Measurements from ENCODE around the gene ECSCR.

The ECSCR gene

GRCh38 chr5:139461698-139462097, 845 bp downstream of the ECSCR start:
- DNase-seq (ENCODE audit: low read depth) = no peak
- TF ChIP-seq CTCF (IDR thresholded peaks at IDR 0.05; ENCODE audit: low read depth, low read length) (no peak), MAX (IDR thresholded peaks at IDR 0.05; ENCODE audit: low read depth, low read length) (no peak), MYC (IDR thresholded peaks at IDR 0.05; ENCODE audit: low read depth, low read length) (no peak), POLR2A (IDR thresholded peaks at IDR 0.05; ENCODE audit: extremely low read depth, insufficient read length) (no peak)
- no peak overlapping the region for H3K4me3 ChIP-seq (ENCODE audit: low read depth, low read length)

GRCh38 chr5:139461176-139461575, 1.4 kb downstream of the ECSCR start:
- no peak for DNase-seq (ENCODE audit: low read depth)
- H3K4me3 ChIP-seq (ENCODE audit: low read depth, low read length) = no peak overlapping the region
- no peak for TF ChIP-seq POLR2A (IDR thresholded peaks at IDR 0.05; ENCODE audit: extremely low read depth, insufficient read length)
- no peak for TF ChIP-seq MAX (IDR thresholded peaks at IDR 0.05; ENCODE audit: low read depth, low read length)
- no peak for TF ChIP-seq MYC (IDR thresholded peaks at IDR 0.05; ENCODE audit: low read depth, low read length)
- no peak for TF ChIP-seq CTCF (IDR thresholded peaks at IDR 0.05; ENCODE audit: low read depth, low read length)

GRCh38 chr5:139460455-139460854, 2.1 kb downstream of the ECSCR start:
- DNase-seq (ENCODE audit: low read depth) = no peak
- no peak for TF ChIP-seq MYC (IDR thresholded peaks at IDR 0.05; ENCODE audit: low read depth, low read length)
- no peak for TF ChIP-seq POLR2A (IDR thresholded peaks at IDR 0.05; ENCODE audit: extremely low read depth, insufficient read length)
- TF ChIP-seq CTCF (IDR thresholded peaks at IDR 0.05; ENCODE audit: low read depth, low read length) = no peak
- no peak for TF ChIP-seq MAX (IDR thresholded peaks at IDR 0.05; ENCODE audit: low read depth, low read length)
- no peak overlapping the region for H3K4me3 ChIP-seq (ENCODE audit: low read depth, low read length)

GRCh38 chr5:139459451-139459934, 3.0 kb downstream of the ECSCR start:
- DNase-seq (ENCODE audit: low read depth) = no peak
- no peak overlapping the region for H3K4me3 ChIP-seq (ENCODE audit: low read depth, low read length)
- no peak for TF ChIP-seq MYC (IDR thresholded peaks at IDR 0.05; ENCODE audit: low read depth, low read length)

GRCh38 chr5:139458580-139459407, 3.7 kb downstream of the ECSCR start:
- peak; percentile 89 for DNase-seq (ENCODE audit: low read depth)
- no peak for TF ChIP-seq POLR2A (IDR thresholded peaks at IDR 0.05; ENCODE audit: extremely low read depth, insufficient read length)
- peak; percentile 59; the same call in 1 of the 2 replicates for TF ChIP-seq MYC (IDR thresholded peaks at IDR 0.05; ENCODE audit: low read depth, low read length)
- TF ChIP-seq MAX (IDR thresholded peaks at IDR 0.05; ENCODE audit: low read depth, low read length) = peak; percentile 84
- no peak for TF ChIP-seq CTCF (IDR thresholded peaks at IDR 0.05; ENCODE audit: low read depth, low read length)
- no peak overlapping the region for H3K4me3 ChIP-seq (ENCODE audit: low read depth, low read length)

GRCh38 chr5:139457653-139458306, 4.8 kb downstream of the ECSCR start:
- H3K4me3 ChIP-seq (ENCODE audit: low read depth, low read length) = no peak overlapping the region
- TF ChIP-seq POLR2A (IDR thresholded peaks at IDR 0.05; ENCODE audit: extremely low read depth, insufficient read length) (no peak), MYC (IDR thresholded peaks at IDR 0.05; ENCODE audit: low read depth, low read length) (no peak), CTCF (IDR thresholded peaks at IDR 0.05; ENCODE audit: low read depth, low read length) (no peak), MAX (IDR thresholded peaks at IDR 0.05; ENCODE audit: low read depth, low read length) (no peak)
- DNase-seq (ENCODE audit: low read depth) = no peak
